ENCODE data around the gene PHF13. TPM values are rescaled to one million over a fixed set of nuclear protein-coding genes. Genes with fewer than 3 reads are reported as not detected.
"Not testable (repeated sequence)": the region's sequence is repeated elsewhere in the genome, so short reads cannot be mapped to it uniquely, and the experiment has no call there.

PHF13 gene
- total RNA-seq, 2 donors from 2014 or later, result 36.9 to 47.8 TPM

DNA sequence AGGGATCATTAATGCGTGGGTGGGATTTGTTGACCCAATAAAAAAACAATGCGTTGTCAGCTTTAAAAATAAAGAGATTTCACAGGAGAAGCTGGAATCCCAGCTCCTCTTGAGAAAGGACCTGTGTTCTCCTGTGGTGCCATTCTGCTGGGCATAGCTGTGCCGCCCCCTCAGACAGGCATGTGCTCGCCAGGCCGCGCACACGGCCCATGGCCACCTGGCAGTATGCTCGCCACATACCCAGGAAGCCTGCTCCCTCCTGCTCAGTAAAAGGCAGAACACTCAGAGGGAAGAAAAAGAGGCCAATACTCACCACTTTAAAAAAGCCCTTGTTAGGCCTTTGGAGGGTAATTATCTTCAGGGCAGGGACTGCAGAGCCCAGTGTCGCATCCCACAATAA, 24.2 kb downstream of the PHF13 start:
- no peaks in the 10 kb centered on the region for H3K27me3 ChIP-seq (ENCODE audit: control insufficient read depth, insufficient read depth, low read length, poor library complexity, severe bottlenecking)

DNA sequence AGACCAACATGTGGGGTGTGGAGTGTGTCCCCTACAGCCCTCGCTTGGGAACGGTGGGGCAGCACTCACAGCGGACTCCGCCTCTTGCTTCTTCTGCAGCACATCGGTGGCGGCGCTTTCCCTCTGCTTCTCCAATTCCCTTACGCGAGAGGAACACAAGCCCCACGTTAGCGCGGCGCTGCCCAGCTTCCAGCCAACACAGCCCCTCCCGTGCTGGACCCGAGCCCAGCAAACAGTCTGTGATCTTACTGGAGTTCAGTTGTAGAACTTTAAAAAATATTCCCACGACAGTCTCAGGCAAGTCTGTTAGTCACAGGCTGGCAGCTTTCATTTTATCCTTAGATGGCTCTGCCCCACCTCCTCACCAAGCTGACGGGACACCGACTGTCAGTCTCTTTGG, 24.7 kb downstream of the PHF13 start:
- TF ChIP-seq, protein P1, sequence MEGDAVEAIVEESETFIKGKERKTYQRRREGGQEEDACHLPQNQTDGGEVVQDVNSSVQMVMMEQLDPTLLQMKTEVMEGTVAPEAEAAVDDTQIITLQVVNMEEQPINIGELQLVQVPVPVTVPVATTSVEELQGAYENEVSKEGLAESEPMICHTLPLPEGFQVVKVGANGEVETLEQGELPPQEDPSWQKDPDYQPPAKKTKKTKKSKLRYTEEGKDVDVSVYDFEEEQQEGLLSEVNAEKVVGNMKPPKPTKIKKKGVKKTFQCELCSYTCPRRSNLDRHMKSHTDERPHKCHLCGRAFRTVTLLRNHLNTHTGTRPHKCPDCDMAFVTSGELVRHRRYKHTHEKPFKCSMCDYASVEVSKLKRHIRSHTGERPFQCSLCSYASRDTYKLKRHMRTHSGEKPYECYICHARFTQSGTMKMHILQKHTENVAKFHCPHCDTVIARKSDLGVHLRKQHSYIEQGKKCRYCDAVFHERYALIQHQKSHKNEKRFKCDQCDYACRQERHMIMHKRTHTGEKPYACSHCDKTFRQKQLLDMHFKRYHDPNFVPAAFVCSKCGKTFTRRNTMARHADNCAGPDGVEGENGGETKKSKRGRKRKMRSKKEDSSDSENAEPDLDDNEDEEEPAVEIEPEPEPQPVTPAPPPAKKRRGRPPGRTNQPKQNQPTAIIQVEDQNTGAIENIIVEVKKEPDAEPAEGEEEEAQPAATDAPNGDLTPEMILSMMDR (conservative IDR thresholded peaks at IDR 0.05), result no peak
- peaks cover 81% of the 10 kb centered on the region for H3K36me3 Mint-ChIP-seq (ENCODE audit: low read depth)
- no peaks in the 10 kb centered on the region for H3K4me1 Mint-ChIP-seq

More for the DNA sequence above, 24.2 kb downstream of the PHF13 start:
- Histone ChIP-seq H3K9me3 (ENCODE audit: control insufficient read depth, low read length) (no peaks in the 10 kb centered on the region), H3K36me3 (ENCODE audit: control insufficient read depth, insufficient read depth, low read length) (peaks cover 72% of the 10 kb centered on the region), H3K4me3 (ENCODE audit: low read length) (no peak overlapping the region), H3K9ac (ENCODE audit: extremely low read depth, low read length, poor library complexity, severe bottlenecking) (no peak overlapping the region), H3K4me1 (ENCODE audit: control insufficient read depth, insufficient read depth, low read length) (no peaks in the 10 kb centered on the region), H3K27ac (ENCODE audit: low read depth, low read length) (no peak overlapping the region)
- Mint-ChIP-seq H3K9me3 (no peaks in the 10 kb centered on the region), H3K4me3 (no peak overlapping the region), H3K27ac (no peak overlapping the region), H3K4me1 (no peaks in the 10 kb centered on the region), H3K36me3 (ENCODE audit: low read depth) (peaks cover 82% of the 10 kb centered on the region), H3K27me3 (ENCODE audit: insufficient read depth) (no peaks in the 10 kb centered on the region)
- TF ChIP-seq, protein P1 (conservative IDR thresholded peaks at IDR 0.05), result no peak
- no peak for DNase-seq
- 88 to 95% methylated on average over 4 to 9 of the region's 9 CpGs for WGBS, 2 experiments (ENCODE audit: insufficient coverage in 1 of 2, insufficient read length in 1 of 2)

DNA sequence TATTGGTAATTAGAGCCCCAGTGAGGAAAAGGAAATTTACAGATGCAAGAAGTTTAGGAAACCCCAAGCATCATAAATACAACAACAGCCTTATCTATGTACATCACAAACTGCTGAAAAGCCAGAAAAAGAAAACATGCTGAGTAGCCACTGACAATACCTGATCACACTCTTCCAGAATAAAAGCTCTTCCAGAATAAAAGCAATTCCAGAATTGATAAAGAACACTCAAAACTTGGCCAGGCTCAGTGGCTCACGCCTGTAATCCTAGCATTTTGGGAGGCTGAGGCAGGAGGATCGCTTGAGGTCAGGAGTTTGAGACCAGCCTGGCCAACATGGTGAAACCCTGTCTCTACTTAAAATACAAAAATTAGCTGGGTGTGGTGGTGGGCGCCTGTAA, 27.3 kb downstream of the PHF13 start:
- not testable (repeated sequence) for H3K27me3 Mint-ChIP-seq (ENCODE audit: insufficient read depth); H3K9me3 Mint-ChIP-seq; H3K9ac ChIP-seq (ENCODE audit: extremely low read depth, low read length, poor library complexity, severe bottlenecking); H3K4me3 ChIP-seq (ENCODE audit: low read length); H3K4me1 ChIP-seq (ENCODE audit: control insufficient read depth, insufficient read depth, low read length); H3K9me3 ChIP-seq (ENCODE audit: control insufficient read depth, low read length); H3K4me3 Mint-ChIP-seq; H3K27ac ChIP-seq (ENCODE audit: low read depth, low read length); H3K27ac Mint-ChIP-seq; H3K4me1 Mint-ChIP-seq; DNase-seq; H3K27me3 ChIP-seq (ENCODE audit: control insufficient read depth, insufficient read depth, low read length, poor library complexity, severe bottlenecking)
- H3K36me3 ChIP-seq (ENCODE audit: control insufficient read depth, insufficient read depth, low read length), result peaks cover 75% of the 10 kb centered on the region
- WGBS, 2 experiments (ENCODE audit: insufficient coverage in 1 of 2, insufficient read length in 1 of 2), result 92% methylated on average over 3 of the region's 3 CpGs; no CpG with 5 or more reads in 1 of the 2 experiments
- peaks cover 85% of the 10 kb centered on the region for H3K36me3 Mint-ChIP-seq (ENCODE audit: low read depth)

More for the DNA sequence above, 24.7 kb downstream of the PHF13 start:
- Histone ChIP-seq H3K9me3 (ENCODE audit: control insufficient read depth, low read length) (no peaks in the 10 kb centered on the region), H3K4me3 (ENCODE audit: low read length) (no peak overlapping the region), H3K27me3 (ENCODE audit: control insufficient read depth, insufficient read depth, low read length, poor library complexity, severe bottlenecking) (no peaks in the 10 kb centered on the region), H3K36me3 (ENCODE audit: control insufficient read depth, insufficient read depth, low read length) (peaks cover 74% of the 10 kb centered on the region), H3K9ac (ENCODE audit: extremely low read depth, low read length, poor library complexity, severe bottlenecking) (no peak overlapping the region), H3K4me1 (ENCODE audit: control insufficient read depth, insufficient read depth, low read length) (no peaks in the 10 kb centered on the region), H3K27ac (ENCODE audit: low read depth, low read length) (no peak overlapping the region)
- H3K4me3 Mint-ChIP-seq, result no peak overlapping the region
- 93 to 94% methylated on average over 16 to 18 of the region's 18 CpGs for WGBS, 2 experiments (ENCODE audit: insufficient coverage in 1 of 2, insufficient read length in 1 of 2)
- no peaks in the 10 kb centered on the region for H3K9me3 Mint-ChIP-seq
- H3K27ac Mint-ChIP-seq, result no peak overlapping the region
- no peak for DNase-seq
- no peaks in the 10 kb centered on the region for H3K27me3 Mint-ChIP-seq (ENCODE audit: insufficient read depth)

DNA sequence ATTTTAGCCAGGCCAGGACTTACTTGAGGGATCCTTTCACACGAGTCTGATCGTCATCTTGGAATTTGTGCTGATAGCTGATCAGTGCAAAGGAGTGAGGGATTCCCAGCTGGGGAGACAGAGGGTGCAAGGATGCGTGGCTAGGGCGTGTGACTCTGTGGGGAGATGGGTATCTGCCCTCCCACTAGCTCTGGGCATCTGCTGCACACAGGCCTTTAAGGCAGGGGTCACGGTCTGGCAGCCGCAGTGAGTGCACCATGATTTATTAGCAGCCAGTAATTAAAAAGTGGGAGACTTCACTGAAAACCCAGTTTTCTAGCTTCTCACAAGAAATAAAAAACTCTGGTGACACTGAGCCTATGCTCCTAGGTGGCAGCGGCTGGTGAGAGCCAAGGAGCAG, 31.5 kb downstream of the PHF13 start:
- TF ChIP-seq, protein P1 (conservative IDR thresholded peaks at IDR 0.05), result no peak
- Histone ChIP-seq H3K27me3 (ENCODE audit: control insufficient read depth, insufficient read depth, low read length, poor library complexity, severe bottlenecking) (no peaks in the 10 kb centered on the region), H3K27ac (ENCODE audit: low read depth, low read length) (no peak overlapping the region), H3K4me1 (ENCODE audit: control insufficient read depth, insufficient read depth, low read length) (no peaks in the 10 kb centered on the region), H3K9me3 (ENCODE audit: control insufficient read depth, low read length) (no peaks in the 10 kb centered on the region), H3K9ac (ENCODE audit: extremely low read depth, low read length, poor library complexity, severe bottlenecking) (no peak overlapping the region), H3K36me3 (ENCODE audit: control insufficient read depth, insufficient read depth, low read length) (peaks cover 49% of the 10 kb centered on the region), H3K4me3 (ENCODE audit: low read length) (no peak overlapping the region)
- DNase-seq, result no peak
- H3K9me3 Mint-ChIP-seq, result no peaks in the 10 kb centered on the region
- no peaks in the 10 kb centered on the region for H3K27me3 Mint-ChIP-seq (ENCODE audit: insufficient read depth)
- H3K27ac Mint-ChIP-seq, result no peak overlapping the region
- WGBS, 2 experiments (ENCODE audit: insufficient coverage in 1 of 2, insufficient read length in 1 of 2), result 96 to 100% methylated on average over 4 to 7 of the region's 7 CpGs
- no peak overlapping the region for H3K4me3 Mint-ChIP-seq
- H3K4me1 Mint-ChIP-seq, result peaks cover 5% of the 10 kb centered on the region
- H3K36me3 Mint-ChIP-seq (ENCODE audit: low read depth), result peaks cover 63% of the 10 kb centered on the region
